ENCODE data around the gene ZBTB17.

GRCh38 chr1:15911927-15912326 is 64.0 kb downstream of the ZBTB17 start:
- TF ChIP-seq, protein P1, sequence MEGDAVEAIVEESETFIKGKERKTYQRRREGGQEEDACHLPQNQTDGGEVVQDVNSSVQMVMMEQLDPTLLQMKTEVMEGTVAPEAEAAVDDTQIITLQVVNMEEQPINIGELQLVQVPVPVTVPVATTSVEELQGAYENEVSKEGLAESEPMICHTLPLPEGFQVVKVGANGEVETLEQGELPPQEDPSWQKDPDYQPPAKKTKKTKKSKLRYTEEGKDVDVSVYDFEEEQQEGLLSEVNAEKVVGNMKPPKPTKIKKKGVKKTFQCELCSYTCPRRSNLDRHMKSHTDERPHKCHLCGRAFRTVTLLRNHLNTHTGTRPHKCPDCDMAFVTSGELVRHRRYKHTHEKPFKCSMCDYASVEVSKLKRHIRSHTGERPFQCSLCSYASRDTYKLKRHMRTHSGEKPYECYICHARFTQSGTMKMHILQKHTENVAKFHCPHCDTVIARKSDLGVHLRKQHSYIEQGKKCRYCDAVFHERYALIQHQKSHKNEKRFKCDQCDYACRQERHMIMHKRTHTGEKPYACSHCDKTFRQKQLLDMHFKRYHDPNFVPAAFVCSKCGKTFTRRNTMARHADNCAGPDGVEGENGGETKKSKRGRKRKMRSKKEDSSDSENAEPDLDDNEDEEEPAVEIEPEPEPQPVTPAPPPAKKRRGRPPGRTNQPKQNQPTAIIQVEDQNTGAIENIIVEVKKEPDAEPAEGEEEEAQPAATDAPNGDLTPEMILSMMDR (IDR thresholded peaks at IDR 0.05) = no peak
- TF ChIP-seq POLR2AphosphoS5 (IDR thresholded peaks at IDR 0.05; ENCODE audit: low read depth, low read length) (no peak), REST (IDR thresholded peaks at IDR 0.05; ENCODE audit: insufficient read depth in 1 of 2, low read depth in 2 of 2, low read length in 1 of 2) (no peak), TCF7L2 (IDR thresholded peaks at IDR 0.05; ENCODE audit: low read depth, low read length) (no peak)

Data from Panc1 (cell line).